BLaER1 treated with 17β-estradiol and CSF1 and Interleukin-3, amounts not matched to agents 10 nM and 100 nM (cell line): ENCODE data around the gene DAZAP2.
"Not testable (repeated sequence)": the region's sequence is repeated elsewhere in the genome, so short reads cannot be mapped to it uniquely, and the experiment has no call there.

Experiments used
- H3K27ac ChIP-seq, 11 experiments: shearing (Covaris generic); formaldehyde crosslinking; 2 replicates each; pipeline ENCODE4 v1.8.1; 2022
- H3K27me3 ChIP-seq, 11 experiments: shearing (Covaris generic); formaldehyde crosslinking; 2 replicates each; pipeline ENCODE4 v1.8.1; 2022
- H3K36me3 ChIP-seq, 11 experiments: shearing (Covaris generic); formaldehyde crosslinking; 2 replicates each; pipeline ENCODE4 v1.8.1; 2022
- H3K4me1 ChIP-seq, 10 experiments: shearing (Covaris generic); formaldehyde crosslinking; 2 replicates each; pipeline ENCODE4 v1.8.1; 2022
- H3K4me2 ChIP-seq, 11 experiments: shearing (Covaris generic); formaldehyde crosslinking; 2 replicates each; pipeline ENCODE4 v1.8.1; 2022
- H3K4me3 ChIP-seq, 10 experiments: shearing (Covaris generic); formaldehyde crosslinking; 2 replicates each; pipeline ENCODE4 v1.8.1; 2022
- H3K9ac ChIP-seq, 11 experiments: shearing (Covaris generic); formaldehyde crosslinking; 2 replicates each; pipeline ENCODE4 v1.8.1; 2022
- H3K9me3 ChIP-seq, 11 experiments: shearing (Covaris generic); formaldehyde crosslinking; replicated peaks in 1 of 11; 2 replicates each; pipeline ENCODE4 v1.8.1; 2022
- H4K20me1 ChIP-seq, 11 experiments: shearing (Covaris generic); formaldehyde crosslinking; 2 replicates each; pipeline ENCODE4 v1.8.1; 2022
- Cebpa-rat ChIP-seq, 11 experiments: shearing (Covaris generic); IDR thresholded peaks; 2 replicates each; pipeline ENCODE4 v1.8.1; 2022

Gene DAZAP2

DNA sequence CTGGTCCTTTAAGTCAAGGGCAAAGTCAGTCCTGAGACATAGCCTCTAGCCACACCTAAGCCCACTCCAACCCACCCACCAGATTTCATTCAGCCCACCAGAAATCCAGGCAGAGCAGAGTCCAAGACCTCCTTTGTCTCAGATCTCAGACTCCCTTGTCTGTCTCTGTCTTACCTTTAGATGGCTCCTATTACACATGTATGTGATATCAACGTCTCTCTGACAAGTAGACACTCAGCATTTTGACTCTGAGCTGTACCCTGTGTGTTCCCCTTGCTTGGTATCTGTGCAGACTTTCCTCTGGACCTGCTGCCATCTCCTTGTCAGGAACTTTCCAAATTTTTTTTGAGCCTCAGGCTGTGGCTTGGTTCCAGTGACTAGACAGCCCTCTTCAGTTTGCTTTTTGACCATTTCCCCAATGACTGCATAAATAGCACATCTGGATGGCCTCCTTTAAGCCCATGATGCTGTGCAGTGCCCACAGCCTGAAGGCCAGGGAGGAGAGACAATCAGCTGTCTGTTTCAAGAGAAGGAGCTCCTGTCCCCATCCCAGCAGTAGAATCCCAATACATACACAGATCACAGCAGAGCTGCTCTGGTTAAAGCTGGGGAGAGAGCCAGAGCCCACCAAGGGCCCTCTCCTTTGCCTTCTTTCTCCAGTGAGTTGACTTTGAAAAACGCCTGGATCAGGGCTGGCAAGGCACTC lies 27.8 kb upstream of the DAZAP2 start:
- Histone ChIP-seq H3K27me3 (no peaks in the 10 kb centered on the region), H4K20me1 (no peaks in the 10 kb centered on the region), H3K27ac (no peak overlapping the region), H3K4me1 (peaks cover 0 to under 1% (median 0%) of the 10 kb centered on the region in 10 experiments; a peak in 1 of 20 replicates), H3K9ac (no peak overlapping the region), H3K4me3 (no peak overlapping the region), H3K36me3 (no peaks in the 10 kb centered on the region), H3K9me3 (no peaks in the 10 kb centered on the region), H3K4me2 (no peak overlapping the region)
- no peak for TF ChIP-seq Cebpa-rat (IDR thresholded peaks at IDR 0.05)

DNA sequence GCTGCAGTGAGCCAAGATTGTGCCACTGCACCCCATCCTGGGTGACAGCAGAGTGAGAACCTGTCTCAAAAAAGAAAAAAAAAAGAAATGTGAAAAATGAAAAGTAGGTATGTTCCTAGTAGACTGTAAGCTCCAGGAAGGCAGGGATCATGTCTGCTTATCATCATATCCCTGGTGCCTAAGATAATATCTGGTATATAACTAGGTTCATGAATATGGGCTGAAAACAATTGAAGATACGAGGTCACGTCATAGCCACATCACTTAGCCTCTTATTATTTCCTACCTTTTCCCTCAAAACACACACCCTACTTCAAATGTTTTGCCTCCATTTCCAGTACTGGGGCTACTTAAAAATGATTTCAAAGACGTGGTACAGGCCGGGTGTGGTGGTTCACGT lies 23.7 kb upstream of the DAZAP2 start:
- Histone ChIP-seq H3K9ac (no peak overlapping the region), H3K4me1 (peaks cover 8 to 23% (median 16%) of the 10 kb centered on the region in 10 experiments), H3K4me3 (no peak overlapping the region), H4K20me1 (no peaks in the 10 kb centered on the region), H3K36me3 (no peaks in the 10 kb centered on the region), H3K4me2 (no peak overlapping the region), H3K27ac (no peak overlapping the region), H3K27me3 (peaks cover 0 to 10% (median 7%) of the 10 kb centered on the region in 11 experiments; a peak in 11 of 22 replicates), H3K9me3 (no peaks in the 10 kb centered on the region)
- no peak for TF ChIP-seq Cebpa-rat (IDR thresholded peaks at IDR 0.05)

DNA sequence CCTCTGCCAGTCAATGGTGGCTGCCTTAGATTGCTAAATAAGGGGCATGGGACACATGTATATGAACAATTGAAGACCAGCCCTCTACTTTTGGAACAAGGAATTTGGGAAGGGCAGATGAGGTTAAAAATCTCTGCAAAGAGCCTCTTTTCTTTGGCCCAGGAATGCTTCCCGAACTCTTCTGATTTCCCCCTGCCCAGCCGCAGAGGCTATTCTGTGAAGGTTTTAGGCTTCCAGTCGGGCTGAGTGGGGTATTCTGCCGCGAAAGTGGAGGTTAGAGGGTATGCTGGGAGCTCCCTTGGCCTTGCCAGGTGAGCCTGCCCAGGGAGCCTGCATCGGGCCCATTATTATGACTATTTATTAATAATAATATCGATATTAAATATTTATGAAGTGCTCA lies 22.0 kb upstream of the DAZAP2 start:
- Histone ChIP-seq H3K36me3 (no peaks in the 10 kb centered on the region), H3K4me3 (peak overlapping the region; percentile 66 to 78 (median 71); a peak in 17 of 20 replicates)
- no peak for TF ChIP-seq Cebpa-rat (IDR thresholded peaks at IDR 0.05)

DNA sequence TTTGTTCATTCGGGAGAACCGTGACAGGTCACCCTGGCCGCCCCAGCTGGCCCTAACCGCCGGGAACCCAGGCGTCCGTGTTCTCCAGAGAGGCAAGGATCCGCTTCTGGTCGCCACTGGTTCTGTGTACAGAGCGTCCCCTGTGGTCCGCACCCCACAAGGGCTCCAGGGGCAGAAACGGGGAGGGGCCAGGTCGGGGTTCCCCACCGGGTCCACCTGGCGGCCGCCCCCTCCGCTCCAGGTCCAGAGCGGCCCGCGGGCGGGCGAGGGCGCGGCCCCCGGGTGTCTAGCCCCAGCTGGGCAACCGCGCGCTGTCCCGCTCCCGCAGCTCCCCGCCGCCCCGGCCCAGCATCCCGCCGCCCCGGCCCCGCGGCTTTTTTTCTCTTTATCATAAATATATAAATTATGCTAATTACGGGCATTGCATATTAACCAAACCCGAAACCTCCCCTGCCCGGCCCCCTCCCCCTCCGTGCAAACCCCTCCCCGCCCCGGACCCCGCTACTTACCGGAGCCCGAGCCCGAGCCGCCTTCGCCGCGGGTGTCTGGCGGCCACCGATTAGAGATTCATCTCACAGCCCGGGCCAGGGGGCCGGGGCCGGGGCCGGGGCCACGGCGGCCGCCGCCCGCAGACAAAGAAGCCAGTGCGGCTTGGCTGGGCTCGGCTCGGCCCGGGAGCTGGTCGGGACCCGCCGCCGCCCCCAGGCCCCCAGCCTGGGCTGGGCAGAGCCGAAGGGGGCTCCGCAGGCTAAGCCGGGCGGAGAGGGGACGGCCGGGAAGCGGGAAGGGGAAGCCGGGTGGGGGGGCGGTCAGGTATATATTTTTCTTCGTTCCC lies 21.3 kb upstream of the DAZAP2 start:
- Histone ChIP-seq H4K20me1 (no peaks in the 10 kb centered on the region), H3K4me2 (peak overlapping the region; percentile 76 to 94 (median 88)), H3K27me3 (peaks cover 0 to 10% (median 7%) of the 10 kb centered on the region in 11 experiments; a peak in 11 of 22 replicates), H3K9me3 (no peaks in the 10 kb centered on the region), H3K36me3 (no peaks in the 10 kb centered on the region), H3K27ac (peak overlapping the region; percentile 76 to 88 (median 82)), H3K9ac (peak overlapping the region; percentile 76 to 93 (median 85)), H3K4me3 (peak overlapping the region; percentile 66 to 78 (median 71)), H3K4me1 (peaks cover 8 to 23% (median 16%) of the 10 kb centered on the region in 10 experiments)
- no peak for TF ChIP-seq Cebpa-rat (IDR thresholded peaks at IDR 0.05)

More for the DNA sequence above, 22.0 kb upstream of the DAZAP2 start:
- H3K4me1 ChIP-seq: peaks cover 8 to 23% (median 16%) of the 10 kb centered on the region in 10 experiments
- peaks cover 0 to 10% (median 7%) of the 10 kb centered on the region in 11 experiments; a peak in 11 of 22 replicates for H3K27me3 ChIP-seq
- H4K20me1 ChIP-seq: no peaks in the 10 kb centered on the region
- peak overlapping the region in 1 of 11 experiments; percentile 54; a peak in 2 of 22 replicates for H3K27ac ChIP-seq
- peak overlapping the region; percentile 76 to 93 (median 88) for H3K4me2 ChIP-seq
- no peaks in the 10 kb centered on the region for H3K9me3 ChIP-seq
- H3K9ac ChIP-seq: peak overlapping the region in 7 of 11 experiments; percentile 82 to 93 (median 86); a peak in 11 of 22 replicates

DNA sequence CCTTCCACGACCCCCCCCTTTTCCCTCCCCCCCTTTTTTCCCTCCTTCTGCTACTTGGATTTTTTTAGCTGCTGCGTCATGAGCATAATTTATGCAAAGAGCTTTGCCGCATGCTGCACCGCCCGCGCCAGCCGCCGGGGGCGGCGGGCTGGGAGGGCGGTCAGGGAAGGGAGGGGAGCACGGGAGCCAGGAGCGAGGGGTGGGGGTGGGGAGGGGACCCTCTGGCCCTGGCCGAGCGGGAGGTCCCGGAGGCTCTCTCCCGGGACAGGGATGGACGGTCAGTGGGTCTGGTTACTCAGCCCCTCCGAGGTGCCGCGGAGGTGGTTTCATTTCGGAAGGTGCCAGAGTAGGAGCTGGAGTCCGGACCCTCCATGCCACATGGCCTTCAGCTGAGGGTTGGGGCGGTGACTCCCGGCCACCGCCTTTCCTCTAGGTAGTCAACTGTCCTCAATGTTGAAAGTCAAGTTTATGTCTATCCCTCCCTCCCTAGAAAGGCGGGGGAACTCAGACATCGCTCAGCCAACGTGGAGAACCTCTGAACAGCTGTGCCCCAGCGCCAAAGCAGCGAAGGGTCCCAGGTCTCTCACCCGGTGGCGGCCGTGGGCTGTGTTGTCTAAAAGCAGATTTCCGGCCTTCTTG lies 20.5 kb upstream of the DAZAP2 start, which contains the start of gene POU6F1:
TSS of gene POU6F1 (minus strand) at position 95 of the 639 bp plus-strand sequence. CDS start 11,226 bp downstream, outside the sequence.
- no peaks in the 10 kb centered on the region for H3K9me3 ChIP-seq
- H3K4me1 ChIP-seq: peaks cover 8 to 23% (median 16%) of the 10 kb centered on the region in 10 experiments
- H3K36me3 ChIP-seq: no peaks in the 10 kb centered on the region
- peaks cover 0 to 10% (median 7%) of the 10 kb centered on the region in 11 experiments; a peak in 11 of 22 replicates for H3K27me3 ChIP-seq
- no peaks in the 10 kb centered on the region for H4K20me1 ChIP-seq
- peak within 1 kb of the TSS; percentile 76 to 95 (median 92) for H3K4me2 ChIP-seq
- peak within 1 kb of the TSS; percentile 76 to 93 (median 85) for H3K9ac ChIP-seq
- peak within 1 kb of the TSS; percentile 66 to 78 (median 71) for H3K4me3 ChIP-seq
- H3K27ac ChIP-seq: peak within 1 kb of the TSS; percentile 76 to 88 (median 82)
- TF ChIP-seq Cebpa-rat (IDR thresholded peaks at IDR 0.05): no peak

DNA sequence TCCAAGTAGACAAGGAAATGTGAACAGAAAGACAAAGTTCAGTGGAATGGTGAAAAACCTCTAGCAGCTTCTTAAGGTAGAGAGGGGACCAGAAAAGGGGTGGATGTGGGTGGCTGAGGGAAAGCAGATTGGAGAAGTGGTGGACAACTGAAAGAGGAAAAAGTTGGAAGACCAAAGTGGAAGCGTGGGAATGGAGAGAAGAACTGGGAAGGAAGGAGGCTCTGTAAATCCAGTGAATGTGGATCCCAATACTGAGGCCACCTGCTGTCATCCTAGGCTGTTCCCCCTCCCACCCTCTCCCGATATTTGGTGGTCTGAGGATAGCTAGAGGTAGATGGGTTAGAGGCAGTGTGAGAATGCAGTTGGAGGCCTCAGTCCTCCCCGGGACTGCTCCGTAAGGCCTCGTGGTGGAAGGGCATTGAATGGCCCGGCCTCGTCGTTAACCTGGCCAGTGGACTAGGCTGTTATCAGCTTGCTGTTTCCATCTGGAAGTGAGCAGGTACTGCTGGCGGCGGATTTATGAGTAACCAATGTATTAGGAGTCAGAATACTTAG lies 19.9 kb upstream of the DAZAP2 start:
- peak overlapping the region; percentile 76 to 95 (median 91) for H3K4me2 ChIP-seq
- peaks cover 8 to 23% (median 16%) of the 10 kb centered on the region in 10 experiments for H3K4me1 ChIP-seq
- no peaks in the 10 kb centered on the region for H3K9me3 ChIP-seq
- no peak for TF ChIP-seq Cebpa-rat (IDR thresholded peaks at IDR 0.05)
- no peaks in the 10 kb centered on the region for H3K36me3 ChIP-seq
- peak overlapping the region; percentile 76 to 93 (median 85) for H3K9ac ChIP-seq
- no peaks in the 10 kb centered on the region for H4K20me1 ChIP-seq
- H3K4me3 ChIP-seq: peak overlapping the region; percentile 66 to 78 (median 71)
- H3K27me3 ChIP-seq: peaks cover 0 to 10% (median 7%) of the 10 kb centered on the region in 11 experiments; a peak in 11 of 22 replicates
- H3K27ac ChIP-seq: peak overlapping the region; percentile 76 to 88 (median 82)

DNA sequence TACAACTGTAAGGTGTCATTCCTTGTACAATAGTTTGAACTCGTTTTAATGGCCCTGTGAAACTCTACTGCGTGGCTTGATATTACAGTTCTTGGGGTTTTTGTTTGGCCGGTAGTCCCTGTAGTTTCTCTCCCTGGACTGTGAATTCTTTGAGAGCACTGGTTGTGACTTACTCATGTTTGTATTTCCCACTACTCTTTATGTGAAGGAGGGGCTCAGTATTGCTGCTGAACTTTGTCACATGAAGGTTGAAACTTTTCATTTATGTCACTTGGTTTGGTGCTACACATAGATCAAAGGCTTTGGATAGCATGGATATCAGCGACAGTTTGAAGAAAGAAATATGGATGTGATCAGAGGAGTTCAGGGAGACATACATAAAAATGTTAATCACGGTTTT lies 19.3 kb upstream of the DAZAP2 start:
- no peaks in the 10 kb centered on the region for H3K36me3 ChIP-seq
- H4K20me1 ChIP-seq: no peaks in the 10 kb centered on the region
- H3K9ac ChIP-seq: no peak overlapping the region
- no peak overlapping the region for H3K4me3 ChIP-seq
- no peaks in the 10 kb centered on the region for H3K9me3 ChIP-seq
- peaks cover 0 to 10% (median 7%) of the 10 kb centered on the region in 11 experiments; a peak in 11 of 22 replicates for H3K27me3 ChIP-seq
- H3K4me1 ChIP-seq: peaks cover 8 to 23% (median 16%) of the 10 kb centered on the region in 10 experiments
- no peak for TF ChIP-seq Cebpa-rat (IDR thresholded peaks at IDR 0.05)
- H3K27ac ChIP-seq: no peak overlapping the region
- H3K4me2 ChIP-seq: peak overlapping the region; percentile 76 to 95 (median 91); a peak in 18 of 22 replicates

DNA sequence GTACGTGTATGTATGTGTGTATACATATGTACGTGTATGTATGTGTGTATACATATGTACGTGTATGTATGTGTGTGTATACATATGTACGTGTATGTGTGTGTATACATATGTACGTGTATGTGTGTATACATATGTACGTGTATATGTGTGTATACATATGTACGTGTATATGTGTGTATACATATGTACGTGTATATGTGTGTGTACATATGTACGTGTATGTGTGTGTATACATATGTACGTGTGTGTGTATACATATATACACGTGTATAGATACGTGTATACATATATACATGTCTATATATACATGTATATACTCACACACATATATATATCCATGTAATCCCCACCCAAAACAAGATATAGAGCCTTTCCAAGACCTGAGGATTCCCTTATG lies 18.8 kb upstream of the DAZAP2 start:
- not testable (repeated sequence) for H3K4me2 ChIP-seq, H3K4me3 ChIP-seq, H4K20me1 ChIP-seq, H3K9me3 ChIP-seq, H3K9ac ChIP-seq, H3K36me3 ChIP-seq, H3K27me3 ChIP-seq, H3K27ac ChIP-seq
- H3K4me1 ChIP-seq: peaks cover 8 to 23% (median 16%) of the 10 kb centered on the region in 10 experiments
